Natural killer cell (primary cell): ENCODE data around the gene DIP2C. TPM values are rescaled to one million over a fixed set of nuclear protein-coding genes. Genes with fewer than 3 reads are reported as not detected.

Experiments
- ATAC-seq, 3 donors: fragments of 150-1000 bp in 2 of 3; fragments of 200-7000 bp in 1 of 3; cut with Tn5 transposase; 1 replicate in 1 of 3; 2 replicates in 2 of 3; pipeline ENCODE4 v1.10.0; 2021; ENCODE audit warnings: mild to moderate bottlenecking in 2 of 3, moderate library complexity in 2 of 3
- DNase-seq, 2 donors: peaks; one replicate each; pipeline versions ENCODE4 v3.0.0 to v3.0.0-alpha.2; 2013 to 2021; ENCODE audit warnings: mixed read lengths in 1 of 2
- H3K27ac ChIP-seq: one replicate; pipeline ENCODE4 v1.5.1; 2013; ENCODE audit warnings: mild to moderate bottlenecking, low read length
- H3K27me3 ChIP-seq: one replicate; pipeline ENCODE4 v1.6.1; 2013; ENCODE audit warnings: low read length; ENCODE audit not compliant: control insufficient read depth, insufficient read depth
- H3K36me3 ChIP-seq: one replicate; pipeline ENCODE4 v1.6.1; 2013; ENCODE audit warnings: low read length; ENCODE audit not compliant: control insufficient read depth, insufficient read depth
- H3K4me1 ChIP-seq: one replicate; pipeline ENCODE4 v1.6.1; 2013; ENCODE audit warnings: low read length; ENCODE audit not compliant: control insufficient read depth, insufficient read depth
- H3K4me3 ChIP-seq: one replicate; pipeline ENCODE4 v1.5.1; 2013; ENCODE audit warnings: low read length
- H3K9me3 ChIP-seq: one replicate; pipeline ENCODE4 v1.6.1; 2013; ENCODE audit warnings: low read length; ENCODE audit not compliant: control insufficient read depth, insufficient read depth
- H3K27ac Mint-ChIP-seq, 2 donors: one replicate each; pipeline ENCODE4 v1.8.0; 2022; ENCODE audit warnings: mild to moderate bottlenecking in 2 of 2, mixed read lengths in 2 of 2, moderate library complexity in 1 of 2
- H3K27me3 Mint-ChIP-seq, 2 donors: one replicate each; pipeline ENCODE4 v1.8.0; 2022; ENCODE audit warnings: low read depth in 2 of 2, mixed read lengths in 2 of 2
- H3K36me3 Mint-ChIP-seq: one replicate; pipeline ENCODE4 v1.8.0; 2022; ENCODE audit warnings: mixed read lengths
- H3K4me1 Mint-ChIP-seq, 2 donors: one replicate each; pipeline ENCODE4 v1.8.0; 2022; ENCODE audit warnings: mixed read lengths in 2 of 2
- H3K4me3 Mint-ChIP-seq: one replicate; pipeline ENCODE4 v1.8.0; 2022; ENCODE audit warnings: mild to moderate bottlenecking, moderate library complexity, mixed read lengths
- H3K9me3 Mint-ChIP-seq, 2 donors: one replicate each; pipeline ENCODE4 v1.8.0; 2022; ENCODE audit warnings: mixed read lengths in 2 of 2
- WGBS: methylation state at CpG from one replicate; pipeline ENCODE4 v1.1.7; 2013; ENCODE audit warnings: missing lambda C conversion rate; ENCODE audit not compliant: insufficient coverage; 5-methylcytosine and 5-hydroxymethylcytosine counted together
- intact Hi-C: fragments of 100-400 bp; cut with micrococcal nuclease; formaldehyde crosslinking; loops from one replicate; pipeline ENCODE4 v1.14.2; 2022
- total RNA-seq, 4 donors: library from RNA; stranded (reverse); fragments of 120-200 nt in 1 of 4; gene quantifications; one replicate each; pipeline versions ENCODE4 v1.2.3 to v1.2.4, GENCODE V29; 2013 to 2022
- TF ChIP-seq, protein P1 (sequence below): fragments of 200-600 bp; IDR thresholded peaks from one replicate; pipeline ENCODE4 v1.8.0; 2022; ENCODE audit warnings: antibody characterized with exemption

The DIP2C gene
- total RNA-seq, 3 donors from 2014 or later (not counting 1 experiment from before 2014, with no cell fraction given) = 1.5 to 5.8 (median 3.8) TPM

DNA sequence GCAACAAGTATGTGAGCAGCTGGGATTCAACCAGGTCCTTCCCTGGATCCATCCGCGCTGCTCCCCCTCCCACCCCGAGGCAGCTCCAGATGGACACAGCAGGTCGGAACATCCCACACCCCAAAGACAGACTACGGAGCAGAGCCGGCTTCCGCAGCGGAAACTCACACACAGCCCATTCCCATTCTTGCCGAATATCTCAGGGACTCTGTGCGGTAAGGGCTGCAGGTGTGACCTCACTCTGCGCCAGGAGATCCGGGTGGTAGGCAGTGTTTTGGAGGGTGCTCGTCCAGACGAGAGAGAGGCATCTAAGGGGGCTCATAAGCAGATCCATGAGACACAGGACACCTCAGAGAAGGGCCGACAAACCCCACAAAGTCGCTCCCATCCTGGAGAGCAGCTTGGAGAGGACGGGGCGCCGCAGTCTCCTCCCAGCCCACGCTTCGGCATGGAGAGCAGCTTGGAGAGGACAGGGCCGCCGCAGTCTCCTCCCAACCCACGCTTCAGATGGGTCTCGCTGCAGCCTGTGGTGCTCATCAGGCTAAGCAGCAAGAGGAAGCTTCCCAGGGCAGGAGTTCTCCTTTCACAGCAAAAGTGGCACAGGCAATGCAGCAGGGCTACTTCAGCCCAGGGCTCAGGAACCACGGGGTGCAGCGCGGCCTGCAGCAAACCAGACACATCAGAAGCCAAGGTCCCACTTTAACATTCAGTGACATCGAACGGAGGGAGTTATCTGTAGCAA is 179.9 kb downstream of the DIP2C start:
- H3K9me3 Mint-ChIP-seq = no peaks in the 10 kb centered on the region
- H3K27ac ChIP-seq = no peak overlapping the region
- WGBS = 91% methylated on average over 30 of the region's 30 CpGs
- ATAC-seq = no peak
- peaks cover 8 to 19% of the 10 kb centered on the region in 2 donors for H3K27me3 Mint-ChIP-seq
- no peak overlapping the region for H3K27ac Mint-ChIP-seq
- peaks cover 21% of the 10 kb centered on the region in 2 donors for H3K4me1 Mint-ChIP-seq
- H3K4me3 Mint-ChIP-seq = no peak overlapping the region
- TF ChIP-seq, protein P1, sequence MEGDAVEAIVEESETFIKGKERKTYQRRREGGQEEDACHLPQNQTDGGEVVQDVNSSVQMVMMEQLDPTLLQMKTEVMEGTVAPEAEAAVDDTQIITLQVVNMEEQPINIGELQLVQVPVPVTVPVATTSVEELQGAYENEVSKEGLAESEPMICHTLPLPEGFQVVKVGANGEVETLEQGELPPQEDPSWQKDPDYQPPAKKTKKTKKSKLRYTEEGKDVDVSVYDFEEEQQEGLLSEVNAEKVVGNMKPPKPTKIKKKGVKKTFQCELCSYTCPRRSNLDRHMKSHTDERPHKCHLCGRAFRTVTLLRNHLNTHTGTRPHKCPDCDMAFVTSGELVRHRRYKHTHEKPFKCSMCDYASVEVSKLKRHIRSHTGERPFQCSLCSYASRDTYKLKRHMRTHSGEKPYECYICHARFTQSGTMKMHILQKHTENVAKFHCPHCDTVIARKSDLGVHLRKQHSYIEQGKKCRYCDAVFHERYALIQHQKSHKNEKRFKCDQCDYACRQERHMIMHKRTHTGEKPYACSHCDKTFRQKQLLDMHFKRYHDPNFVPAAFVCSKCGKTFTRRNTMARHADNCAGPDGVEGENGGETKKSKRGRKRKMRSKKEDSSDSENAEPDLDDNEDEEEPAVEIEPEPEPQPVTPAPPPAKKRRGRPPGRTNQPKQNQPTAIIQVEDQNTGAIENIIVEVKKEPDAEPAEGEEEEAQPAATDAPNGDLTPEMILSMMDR = no peak
- intact Hi-C loops = no loop called here
- H3K36me3 Mint-ChIP-seq = no peaks in the 10 kb centered on the region
- H3K9me3 ChIP-seq = no peaks in the 10 kb centered on the region
- peaks cover 42% of the 10 kb centered on the region for H3K4me1 ChIP-seq
- H3K4me3 ChIP-seq = no peak overlapping the region
- no peak for DNase-seq
- no peaks in the 10 kb centered on the region for H3K36me3 ChIP-seq
- peaks cover 2% of the 10 kb centered on the region for H3K27me3 ChIP-seq

DNA sequence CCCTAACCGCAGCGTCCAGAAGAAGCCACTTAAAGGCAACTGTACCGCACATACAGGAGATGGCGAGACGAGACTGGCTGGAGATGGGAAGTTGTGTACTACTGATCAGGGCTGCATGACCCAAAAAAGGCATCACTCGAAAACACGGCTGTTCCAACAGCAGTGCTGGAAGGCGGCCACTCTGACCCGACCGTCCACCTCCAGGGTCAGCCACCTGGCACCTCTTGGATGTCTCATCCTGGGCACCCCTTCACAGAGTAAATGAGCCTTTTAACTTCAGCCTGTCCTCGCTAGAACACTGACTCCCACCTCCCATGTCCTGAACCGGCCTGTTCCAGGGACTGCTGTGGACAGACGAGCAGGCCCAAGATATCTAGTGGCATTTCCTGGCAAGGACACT is 180.7 kb downstream of the DIP2C start:
- ATAC-seq (no peak), DNase-seq (no peak)
- no peaks in the 10 kb centered on the region for H3K9me3 ChIP-seq
- H3K4me1 ChIP-seq = peaks cover 34% of the 10 kb centered on the region
- peaks cover 2% of the 10 kb centered on the region for H3K27me3 ChIP-seq
- no peak overlapping the region for H3K27ac ChIP-seq
- Mint-ChIP-seq H3K4me1 (peaks cover 13 to 17% of the 10 kb centered on the region in 2 donors), H3K9me3 (no peaks in the 10 kb centered on the region), H3K36me3 (no peaks in the 10 kb centered on the region), H3K27me3 (peaks cover 12 to 22% of the 10 kb centered on the region in 2 donors), H3K4me3 (no peak overlapping the region), H3K27ac (no peak overlapping the region)
- TF ChIP-seq, protein P1 = no peak
- no peaks in the 10 kb centered on the region for H3K36me3 ChIP-seq
- WGBS = 86% methylated on average over 13 of the region's 13 CpGs
- H3K4me3 ChIP-seq = no peak overlapping the region
- intact Hi-C loops = no loop called here

DNA sequence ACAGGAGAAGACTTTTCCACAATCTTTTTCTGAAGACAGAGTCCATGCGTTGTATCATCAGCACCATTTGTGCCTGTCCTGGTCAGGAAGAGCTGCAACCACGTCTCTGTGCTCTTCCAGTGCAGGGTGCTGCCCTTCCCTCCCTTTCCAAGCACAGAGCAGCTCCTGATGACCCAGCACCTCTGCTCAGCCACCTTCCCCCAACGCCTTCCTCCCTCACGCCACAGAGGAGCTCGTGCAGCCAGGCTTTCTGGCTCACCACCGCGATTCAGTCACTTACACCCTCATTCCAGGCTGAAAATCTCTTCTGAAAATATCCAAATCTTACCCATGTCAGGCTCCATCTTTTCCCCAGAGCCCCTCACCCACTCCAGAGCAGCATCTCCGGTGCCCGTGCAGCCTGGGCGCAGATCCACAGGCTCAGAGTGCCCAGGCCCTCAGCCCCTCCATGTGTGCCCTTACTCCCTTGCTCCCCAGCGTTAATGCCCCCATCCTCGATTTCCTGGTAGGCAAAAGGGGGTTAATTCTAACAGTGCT is 181.5 kb downstream of the DIP2C start:
- WGBS = 77% methylated on average over 12 of the region's 12 CpGs
- Mint-ChIP-seq H3K4me3 (no peak overlapping the region), H3K27ac (no peak overlapping the region), H3K27me3 (peaks cover 20 to 29% of the 10 kb centered on the region in 2 donors), H3K36me3 (no peaks in the 10 kb centered on the region), H3K9me3 (no peaks in the 10 kb centered on the region), H3K4me1 (peaks cover 6 to 10% of the 10 kb centered on the region in 2 donors)
- ATAC-seq (no peak), DNase-seq (no peak)
- H3K4me1 ChIP-seq = peaks cover 28% of the 10 kb centered on the region
- H3K36me3 ChIP-seq = no peaks in the 10 kb centered on the region
- H3K4me3 ChIP-seq = no peak overlapping the region
- H3K27me3 ChIP-seq = peaks cover 4% of the 10 kb centered on the region
- intact Hi-C loops = no loop called here
- H3K27ac ChIP-seq = no peak overlapping the region
- TF ChIP-seq, protein P1 = no peak
- no peaks in the 10 kb centered on the region for H3K9me3 ChIP-seq
